Heart left ventricle (tissue), 16 donors: ENCODE results near the gene SH3D19. TPM values are rescaled to one million over a fixed set of nuclear protein-coding genes. Genes with fewer than 3 reads are reported as not detected.
"Not testable (repeated sequence)": the region's sequence is repeated elsewhere in the genome, so short reads cannot be mapped to it uniquely, and the experiment has no call there.

ENCODE experiments used
- ATAC-seq, 4 donors: fragments of 200-7000 bp; cut with Tn5 transposase; one replicate each; pipeline ENCODE4 v1.9.1; 2020 to 2022; ENCODE audit warnings: moderate library complexity in 4 of 4, mild to moderate bottlenecking in 3 of 4, moderate number of reproducible peaks in 1 of 4
- DNase-seq, 5 donors: peaks; one replicate each; pipeline ENCODE4 v3.0.0-alpha.2; 2020
- H3K27ac ChIP-seq, 12 donors: fragments of 200-600 bp; sonication (generic) in 4 of 12; one replicate each; pipeline versions ENCODE4 v1.5.0 to v1.8.0; 2016 to 2022; ENCODE audit warnings: mild to moderate bottlenecking in 2 of 12
- H3K27me3 ChIP-seq, 9 donors: fragments of 200-600 bp; sonication (generic) in 2 of 9; one replicate each; pipeline versions ENCODE4 v1.5.1 to v1.8.0; 2016 to 2022; ENCODE audit warnings: mild to moderate bottlenecking in 3 of 9
- H3K36me3 ChIP-seq, 9 donors: fragments of 200-600 bp; sonication (generic) in 2 of 9; one replicate each; pipeline versions ENCODE4 v1.5.0 to v1.8.0; 2018 to 2022; ENCODE audit warnings: mild to moderate bottlenecking in 2 of 9
- H3K4me1 ChIP-seq, 12 donors: fragments of 200-600 bp; sonication (generic) in 4 of 12; one replicate each; pipeline versions ENCODE4 v1.5.0 to v1.8.0; 2016 to 2022; ENCODE audit warnings: mild to moderate bottlenecking in 3 of 12
- H3K4me3 ChIP-seq, 12 donors: fragments of 200-600 bp; sonication (generic) in 4 of 12; one replicate each; pipeline versions ENCODE4 v1.5.0 to v1.8.0; 2017 to 2022; ENCODE audit warnings: mild to moderate bottlenecking in 9 of 12, moderate library complexity in 4 of 12
- H3K9me3 ChIP-seq, 12 donors: fragments of 200-600 bp; sonication (generic) in 4 of 12; one replicate each; pipeline versions ENCODE4 v1.5.0 to v1.8.0; 2016 to 2022; ENCODE audit warnings: mild to moderate bottlenecking in 1 of 12
- POLR2A ChIP-seq, 2 donors: fragments of 450-650 bp; IDR thresholded peaks; one replicate each; pipeline ENCODE4 v1.6.1; 2017; ENCODE audit warnings: antibody characterized with exemption in 2 of 2, mild to moderate bottlenecking in 2 of 2, moderate library complexity in 2 of 2
- WGBS, 4 donors: extraction: QIAGEN DNeasy Blood & Tissue Kit in 2 of 4; methylation state at CpG; one replicate each; pipeline versions ENCODE4 v1.1.5 to v1.1.7; 2013 to 2018; 5-methylcytosine and 5-hydroxymethylcytosine counted together
- intact Hi-C, 10 donors: fragments of 100-400 bp; cut with DNase I; formaldehyde crosslinking; loops; one replicate each; pipeline versions ENCODE4 v1.11.1 to v1.14.2; 2022
- polyA plus RNA-seq, 2 donors: library from polyadenylated mRNA; stranded (reverse); fragments of 200-250 nt; gene quantifications; one replicate each; pipeline ENCODE4 v1.2.3, GENCODE V29; 2013
- total RNA-seq, 9 donors: library from RNA; depleted of rRNA in 2 of 9; stranded (reverse); fragments of >200 nt in 2 of 9; fragmentation: NEBNext Ultra II Directional in 3 of 9; extraction: Animal tissue kit (Norgen Biotek cat#: 25700) in 3 of 9; gene quantifications; one replicate each; pipeline versions ENCODE4 v1.1.0 to v1.2.4, GENCODE V29; 2016 to 2023
- TF ChIP-seq, protein P1 (sequence below), 12 donors: fragments of 200-600 bp; sonication (generic) in 4 of 12; IDR thresholded peaks; one replicate each; pipeline versions ENCODE4 v1.5.0 to v1.8.0; 2018 to 2022; ENCODE audit warnings: antibody characterized with exemption in 12 of 12, mild to moderate bottlenecking in 5 of 12
- donor health status: ischemic (EF 13 %, LVEDD 7.1; RV severe dilation, severe dysfunction).
- donor health status: healthy with polysubstance abuse.
- donor health status: DM: no; HTN: yes; CAD: no.
- donor health status: DM: no; HTN: no; CAD: no.
- donor health status: ischemic (EF 25% LVEDD 6.9; RV normal size, moderate dysfunction).
- donor health status: ischemic (EF 25% LVEDD 5.7; RV mildly dilated, moderate dysfunction).
- donor health status: healthy.
- donor health status: DM: yes; HTN: yes; CAD: no.
- donor health status: ischemic (EF 35%, LVEDD 5.7; RV mildly dilated, moderate dysfunction).
- donor health status: nonischemic (EF 11% LVEDD 7.7; RV severe dilation, severe dysfunction).
- donor health status: DM: yes; HTN: yes; CAD: no.
- donor health status: PGD.
- donor health status: ischemic (EF 29% LVEDD 5.4; RV normal size, mild dysfunction).
- donor health status: nonischemic (EF 23%, LVEDD 6.1; RV moderate dilation, normal function).

Gene SH3D19
- total and polyA plus RNA-seq, 11 donors = 60.4 to 173 (median 126) TPM

DNA sequence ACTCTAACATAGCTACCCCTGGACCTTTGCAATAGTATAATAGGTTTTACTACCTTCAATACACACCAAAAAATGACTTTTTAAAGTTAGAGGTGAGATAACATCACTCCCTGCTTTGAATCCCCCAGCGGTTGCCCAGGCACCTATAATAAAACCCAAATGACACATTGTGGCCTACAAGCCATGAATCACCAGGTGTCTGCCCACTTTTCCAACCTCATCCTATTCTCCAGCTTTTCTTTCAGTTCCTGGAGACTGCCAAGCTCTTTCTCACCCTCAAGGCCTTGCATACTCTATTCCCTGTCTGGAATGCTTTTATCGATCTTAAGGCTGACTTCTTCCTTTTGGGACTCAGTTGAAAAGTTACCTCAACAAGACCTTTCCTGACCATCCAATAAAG is 64.9 kb downstream of the SH3D19 start:
- intact Hi-C loops = no loop called here

GRCh38 chr4:151259752-151260151 is 65.7 kb downstream of the SH3D19 start:
- DNase-seq (no peak), ATAC-seq (no peak)
- TF ChIP-seq, protein P1, sequence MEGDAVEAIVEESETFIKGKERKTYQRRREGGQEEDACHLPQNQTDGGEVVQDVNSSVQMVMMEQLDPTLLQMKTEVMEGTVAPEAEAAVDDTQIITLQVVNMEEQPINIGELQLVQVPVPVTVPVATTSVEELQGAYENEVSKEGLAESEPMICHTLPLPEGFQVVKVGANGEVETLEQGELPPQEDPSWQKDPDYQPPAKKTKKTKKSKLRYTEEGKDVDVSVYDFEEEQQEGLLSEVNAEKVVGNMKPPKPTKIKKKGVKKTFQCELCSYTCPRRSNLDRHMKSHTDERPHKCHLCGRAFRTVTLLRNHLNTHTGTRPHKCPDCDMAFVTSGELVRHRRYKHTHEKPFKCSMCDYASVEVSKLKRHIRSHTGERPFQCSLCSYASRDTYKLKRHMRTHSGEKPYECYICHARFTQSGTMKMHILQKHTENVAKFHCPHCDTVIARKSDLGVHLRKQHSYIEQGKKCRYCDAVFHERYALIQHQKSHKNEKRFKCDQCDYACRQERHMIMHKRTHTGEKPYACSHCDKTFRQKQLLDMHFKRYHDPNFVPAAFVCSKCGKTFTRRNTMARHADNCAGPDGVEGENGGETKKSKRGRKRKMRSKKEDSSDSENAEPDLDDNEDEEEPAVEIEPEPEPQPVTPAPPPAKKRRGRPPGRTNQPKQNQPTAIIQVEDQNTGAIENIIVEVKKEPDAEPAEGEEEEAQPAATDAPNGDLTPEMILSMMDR (IDR thresholded peaks at IDR 0.05) = no peak
- no peak for TF ChIP-seq POLR2A (IDR thresholded peaks at IDR 0.05)
- intact Hi-C loops = no loop called here
- peaks cover 0 to 3% (median 0%) of the 10 kb centered on the region in 12 donors for H3K9me3 ChIP-seq
- peaks cover 0 to 54% (median 13%) of the 10 kb centered on the region in 12 donors for H3K4me1 ChIP-seq
- WGBS, 4 donors = 44 to 72% (median 64%) methylated on average over 1 of the region's 1 CpG
- no peaks in the 10 kb centered on the region for H3K36me3 ChIP-seq
- no peaks in the 10 kb centered on the region for H3K27me3 ChIP-seq
- H3K27ac ChIP-seq = no peak overlapping the region
- no peak overlapping the region for H3K4me3 ChIP-seq

More for the DNA sequence above, 64.9 kb downstream of the SH3D19 start:
- H3K4me1 ChIP-seq = peaks cover 0 to 54% (median 13%) of the 10 kb centered on the region in 12 donors
- WGBS, 4 donors = 95 to 99% (median 98%) methylated on average over 2 of the region's 2 CpGs
- no peak overlapping the region for H3K4me3 ChIP-seq
- H3K9me3 ChIP-seq = peaks cover 0 to 3% (median 0%) of the 10 kb centered on the region in 12 donors
- ATAC-seq (no peak), DNase-seq (no peak)
- no peak for TF ChIP-seq POLR2A (IDR thresholded peaks at IDR 0.05)
- TF ChIP-seq, protein P1 (IDR thresholded peaks at IDR 0.05) = no peak
- H3K27me3 ChIP-seq = no peaks in the 10 kb centered on the region
- no peaks in the 10 kb centered on the region for H3K36me3 ChIP-seq
- no peak overlapping the region for H3K27ac ChIP-seq

DNA sequence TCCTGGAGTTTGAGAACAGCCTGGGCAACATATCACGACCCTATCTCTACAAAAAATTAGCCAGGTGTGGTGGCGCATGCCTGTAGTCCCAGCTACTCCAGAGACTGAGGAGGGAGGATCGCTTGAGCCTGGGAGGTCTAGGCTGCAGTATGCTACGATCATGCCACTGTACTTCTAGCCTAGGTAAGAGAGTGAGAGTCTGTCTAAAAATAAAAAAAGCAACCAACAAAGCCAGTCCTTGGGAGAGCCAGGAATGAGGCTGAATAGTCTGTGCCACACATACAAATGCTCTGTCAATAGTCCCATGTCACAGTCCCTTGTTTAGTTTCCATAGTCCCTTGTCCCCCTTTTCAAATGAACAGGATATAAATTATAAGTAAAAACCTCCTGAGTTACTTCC is 67.7 kb downstream of the SH3D19 start:
- H3K4me1 ChIP-seq = peaks cover 0 to 49% (median 9%) of the 10 kb centered on the region in 12 donors
- WGBS, 4 donors = 53 to 74% (median 63%) methylated on average over 4 of the region's 4 CpGs
- peak overlapping the region in 8 of 12 donors; percentile 17 to 55 (median 34) for H3K27ac ChIP-seq
- no peaks in the 10 kb centered on the region for H3K9me3 ChIP-seq
- TF ChIP-seq, protein P1 (IDR thresholded peaks at IDR 0.05) = no peak
- TF ChIP-seq POLR2A (IDR thresholded peaks at IDR 0.05) = no peak
- intact Hi-C loops = no loop called here
- ATAC-seq (peak; percentile 60 to 78 (median 68)), DNase-seq (no peak)
- H3K27me3 ChIP-seq = no peaks in the 10 kb centered on the region
- H3K36me3 ChIP-seq = no peaks in the 10 kb centered on the region
- no peak overlapping the region for H3K4me3 ChIP-seq

DNA sequence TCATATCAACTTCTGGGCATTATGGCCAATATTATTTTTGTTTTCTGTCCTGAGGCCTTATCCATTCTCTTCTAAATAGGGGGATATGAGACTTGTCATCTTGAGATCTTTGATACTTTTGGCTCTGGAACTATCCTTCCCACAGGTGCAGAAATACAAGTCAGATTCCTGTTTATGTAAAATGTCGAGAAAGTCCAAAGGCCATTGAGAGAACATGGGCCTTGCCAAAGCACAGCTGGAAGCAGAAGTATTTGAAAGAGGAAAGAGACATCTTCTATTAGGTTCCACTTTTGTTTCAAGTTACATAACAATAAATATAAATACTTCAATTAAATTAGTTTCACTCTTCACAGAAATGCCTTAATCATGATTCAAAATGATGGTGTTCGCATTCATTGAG is 69.3 kb downstream of the SH3D19 start:
- no peaks in the 10 kb centered on the region for H3K27me3 ChIP-seq
- no peaks in the 10 kb centered on the region for H3K9me3 ChIP-seq
- intact Hi-C loops = no loop called here
- DNase-seq = no peak
- ATAC-seq = no peak
- WGBS, 4 donors = 67 to 79% (median 74%) methylated on average over 2 of the region's 2 CpGs
- peak overlapping the region in 1 of 12 donors; percentile 17 for H3K27ac ChIP-seq
- H3K4me1 ChIP-seq = peaks cover 0 to 52% (median 13%) of the 10 kb centered on the region in 12 donors
- TF ChIP-seq POLR2A (IDR thresholded peaks at IDR 0.05) = no peak
- TF ChIP-seq, protein P1 (IDR thresholded peaks at IDR 0.05) = no peak
- H3K36me3 ChIP-seq = no peaks in the 10 kb centered on the region
- H3K4me3 ChIP-seq = no peak overlapping the region

DNA sequence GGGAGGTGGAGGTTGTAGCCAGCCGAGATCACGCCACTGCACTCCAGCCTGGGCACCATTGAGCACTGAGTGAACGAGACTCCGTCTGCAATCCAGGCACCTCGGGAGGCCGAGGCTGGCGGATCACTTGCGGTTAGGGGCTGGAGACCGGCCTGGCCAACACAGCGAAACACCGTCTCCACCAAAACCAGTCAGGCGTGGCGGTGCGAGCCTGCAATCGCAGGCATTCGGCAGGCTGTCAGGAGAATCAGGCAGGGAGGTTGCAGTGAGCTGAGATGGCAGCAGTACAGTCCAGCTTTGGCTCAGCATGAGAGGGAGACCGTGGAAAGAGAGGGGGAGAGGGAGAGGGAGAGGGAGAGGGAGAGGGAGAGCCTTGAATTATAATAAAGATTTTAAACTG is 69.7 kb downstream of the SH3D19 start:
- H3K9me3 ChIP-seq, H3K27me3 ChIP-seq, ATAC-seq, intact Hi-C loops, H3K36me3 ChIP-seq, H3K4me3 ChIP-seq: not testable (repeated sequence)
- H3K27ac ChIP-seq = peak overlapping the region in 1 of 12 donors; percentile 17
- WGBS, 4 donors = 83 to 93% (median 87%) methylated on average over 12 to 17 of the region's 17 CpGs
- peak in 2 of 5 donors; percentile 38 to 39 for DNase-seq
- H3K4me1 ChIP-seq = peaks cover 0 to 53% (median 13%) of the 10 kb centered on the region in 12 donors

GRCh38 chr4:151255226-151255625 is 70.2 kb downstream of the SH3D19 start:
- DNase-seq, ATAC-seq, H3K27ac ChIP-seq, H3K36me3 ChIP-seq, H3K9me3 ChIP-seq, intact Hi-C loops, H3K4me3 ChIP-seq, H3K27me3 ChIP-seq: not testable (repeated sequence)
- 92 to 98% (median 96%) methylated on average over 9 to 14 of the region's 28 CpGs for WGBS, 4 donors
- peaks cover 0 to 53% (median 13%) of the 10 kb centered on the region in 12 donors for H3K4me1 ChIP-seq
